Hepatocyte (in vitro differentiated cells): ENCODE data around the gene TMEM238. TPM values are rescaled to one million over a fixed set of nuclear protein-coding genes. Genes with fewer than 3 reads are reported as not detected.
A peak's percentile ranks its signal among the peaks of the same experiment; 100 is the strongest.
"Not testable (repeated sequence)": the region's sequence is repeated elsewhere in the genome, so short reads cannot be mapped to it uniquely, and the experiment has no call there.

ENCODE experiments used
- DNase-seq: peaks from one replicate; pipeline ENCODE4 v3.0.0-alpha.2; 2016; ENCODE audit warnings: low spot score
- H2AFZ ChIP-seq: fragments of 200-600 bp; sonication (generic); 2 replicates; pipeline ENCODE4 v1.6.0; 2016; ENCODE audit warnings: antibody characterized with exemption, mild to moderate bottlenecking
- H3K27ac ChIP-seq: fragments of 200-600 bp; sonication (generic); 2 replicates; pipeline ENCODE4 v1.5.1; 2016; ENCODE audit warnings: mild to moderate bottlenecking
- H3K27me3 ChIP-seq: fragments of 200-600 bp; sonication (generic); 2 replicates; pipeline ENCODE4 v1.6.1; 2016
- H3K36me3 ChIP-seq: fragments of 200-600 bp; sonication (generic); replicated peaks from 2 replicates; pipeline ENCODE4 v1.5.1; 2016; ENCODE audit warnings: low read depth; ENCODE audit not compliant: insufficient read depth
- H3K4me1 ChIP-seq: fragments of 200-600 bp; sonication (generic); 2 replicates; pipeline ENCODE4 v1.5.1; 2016; ENCODE audit warnings: mild to moderate bottlenecking, moderate library complexity; ENCODE audit not compliant: insufficient read depth
- H3K4me2 ChIP-seq: fragments of 200-600 bp; sonication (generic); 2 replicates; pipeline ENCODE4 v1.6.0; 2016
- H3K4me3 ChIP-seq: fragments of 200-600 bp; sonication (generic); 2 replicates; pipeline ENCODE4 v1.5.1; 2016; ENCODE audit warnings: mild to moderate bottlenecking
- H3K79me2 ChIP-seq: fragments of 200-600 bp; sonication (generic); 2 replicates; pipeline ENCODE4 v1.6.0; 2017; ENCODE audit warnings: mild to moderate bottlenecking
- H3K9me2 ChIP-seq: fragments of 200-600 bp; sonication (generic); replicated peaks from 2 replicates; pipeline ENCODE4 v1.6.0; 2017; ENCODE audit warnings: mild to moderate bottlenecking; ENCODE audit not compliant: insufficient read depth
- H3K9me3 ChIP-seq: fragments of 200-600 bp; sonication (generic); 2 replicates; pipeline ENCODE4 v1.5.1; 2016; ENCODE audit warnings: low read depth, mild to moderate bottlenecking
- H4K20me1 ChIP-seq: fragments of 200-600 bp; sonication (generic); 2 replicates; pipeline ENCODE4 v1.6.0; 2016; ENCODE audit warnings: mild to moderate bottlenecking; ENCODE audit not compliant: insufficient read depth, poor library complexity, severe bottlenecking
- EZH2 ChIP-seq: fragments of 200-600 bp; sonication (generic); IDR thresholded peaks from 2 replicates; pipeline ENCODE4 v1.6.1; 2016; ENCODE audit warnings: antibody characterized with exemption, mild to moderate bottlenecking, borderline replicate concordance
- WGBS: methylation state at CpG from one replicate; pipeline ENCODE4 v1.1.6; 2016; ENCODE audit warnings: low lambda C conversion rate; ENCODE audit errors: missing lambda C conversion rate; 5-methylcytosine and 5-hydroxymethylcytosine counted together
- polyA plus RNA-seq: library from polyadenylated mRNA; unstranded; fragments of >200 nt; fragmentation: Nextera tagmentation; extraction: Ambion mirVana; gene quantifications from 2 replicates; pipeline ENCODE4 v1.2.1, GENCODE V29; 2016
- total RNA-seq: library from RNA; depleted of rRNA; stranded (reverse); fragments of >200 nt; gene quantifications from 2 replicates; pipeline ENCODE4 v1.2.3, GENCODE V29; 2014

Gene TMEM238
- total and polyA plus RNA-seq, 2 experiments from 2014 or later, result 9.1 to 29.6 TPM

GRCh38 chr19:55333870-55334269 is 50.2 kb downstream of the TMEM238 start:
- Histone ChIP-seq H3K9me2 (no peaks in the 10 kb centered on the region), H3K4me1 (peaks cover 4% of the 10 kb centered on the region), H3K4me2 (no peak overlapping the region), H3K27ac (peak overlapping the region; percentile 91), H2AFZ (no peak overlapping the region), H3K4me3 (no peak overlapping the region), H3K36me3 (no peaks in the 10 kb centered on the region), H4K20me1 (no peaks in the 10 kb centered on the region), H3K27me3 (no peaks in the 10 kb centered on the region), H3K9me3 (no peaks in the 10 kb centered on the region), H3K79me2 (no peaks in the 10 kb centered on the region)
- WGBS, result 55% methylated on average over 11 of the region's 11 CpGs
- no peak for TF ChIP-seq EZH2
- DNase-seq, result peak; percentile 89

GRCh38 chr19:55329791-55330190 is 54.3 kb downstream of the TMEM238 start:
- not testable (repeated sequence) for H3K27ac ChIP-seq, H3K4me1 ChIP-seq, H3K27me3 ChIP-seq, DNase-seq, H2AFZ ChIP-seq, H3K4me3 ChIP-seq, H3K9me3 ChIP-seq, H3K79me2 ChIP-seq, H3K36me3 ChIP-seq, H3K4me2 ChIP-seq, H4K20me1 ChIP-seq, H3K9me2 ChIP-seq
- 95% methylated on average over 6 of the region's 6 CpGs for WGBS

Other genes starting within 250 kb of the TMEM238 start
- 9.6 and 11.5 TPM in 2 replicates for gene TNNT1, start 235.1 kb downstream of the TMEM238 start, total RNA-seq
- 32.1 and 86.4 TPM in 2 replicates for gene TNNT1, start 235.1 kb downstream of the TMEM238 start, polyA plus RNA-seq
- 1.4 and 2.9 TPM in 2 replicates for gene TNNI3, start 226.6 kb downstream of the TMEM238 start, total RNA-seq
- 1.4 and 1.6 TPM in 2 replicates for gene TNNI3, start 226.6 kb downstream of the TMEM238 start, polyA plus RNA-seq
- 0.17 and 1.9 TPM in 2 replicates for gene DNAAF3, start 217.7 kb downstream of the TMEM238 start, total RNA-seq
- gene DNAAF3, start 217.7 kb downstream of the TMEM238 start, polyA plus RNA-seq, result 3.8 and 4.9 TPM in 2 replicates
- gene SYT5, start 204.0 kb downstream of the TMEM238 start, total RNA-seq, result 0.60 and 1.4 TPM in 2 replicates
- 0.86 and 0.98 TPM in 2 replicates for gene SYT5, start 204.0 kb downstream of the TMEM238 start, polyA plus RNA-seq
- 30.9 and 31.5 TPM in 2 replicates for gene PTPRH, start 174.8 kb downstream of the TMEM238 start, total RNA-seq
- gene PTPRH, start 174.8 kb downstream of the TMEM238 start, polyA plus RNA-seq, result 7.2 and 7.3 TPM in 2 replicates
- 18.6 and 21.1 TPM in 2 replicates for gene TMEM86B, start 155.5 kb downstream of the TMEM238 start, total RNA-seq
- 48.6 and 62.3 TPM in 2 replicates for gene TMEM86B, start 155.5 kb downstream of the TMEM238 start, polyA plus RNA-seq
- 37.1 and 39.5 TPM in 2 replicates for gene PPP6R1, start 125.3 kb downstream of the TMEM238 start, total RNA-seq
- 76.0 and 79.3 TPM in 2 replicates for gene PPP6R1, start 125.3 kb downstream of the TMEM238 start, polyA plus RNA-seq
- 31.5 and 33.9 TPM in 2 replicates for gene HSPBP1, start 104.2 kb downstream of the TMEM238 start, total RNA-seq
- gene HSPBP1, start 104.2 kb downstream of the TMEM238 start, polyA plus RNA-seq, result 52.2 and 54.5 TPM in 2 replicates
- gene BRSK1, start 100.3 kb downstream of the TMEM238 start, total RNA-seq, result 3.3 and 13.2 TPM in 2 replicates
- gene BRSK1, start 100.3 kb downstream of the TMEM238 start, polyA plus RNA-seq, result 2.4 and 2.7 TPM in 2 replicates
- 10.6 and 25.4 TPM in 2 replicates for gene TMEM150B, start 59.0 kb downstream of the TMEM238 start, total RNA-seq
- 8.1 and 9.2 TPM in 2 replicates for gene TMEM150B, start 59.0 kb downstream of the TMEM238 start, polyA plus RNA-seq
- gene KMT5C, start 44.4 kb downstream of the TMEM238 start, total RNA-seq, result 13.6 and 22.8 TPM in 2 replicates
- gene KMT5C, start 44.4 kb downstream of the TMEM238 start, polyA plus RNA-seq, result 23.6 and 38.0 TPM in 2 replicates
- 0.20 and 0.50 TPM in 2 replicates for gene COX6B2, start 29.6 kb downstream of the TMEM238 start, total RNA-seq
- 4.5 and 7.8 TPM in 2 replicates for gene COX6B2, start 29.6 kb downstream of the TMEM238 start, polyA plus RNA-seq
- gene GARIN5B, start 21.0 kb downstream of the TMEM238 start, total RNA-seq, result not detected in 2 replicates
- gene GARIN5B, start 21.0 kb downstream of the TMEM238 start, polyA plus RNA-seq, result 0.18 TPM in 1 of 2 replicates, not detected in the other
- gene IL11, start 13.8 kb downstream of the TMEM238 start, total RNA-seq, result 1.4 and 4.4 TPM in 2 replicates
- gene IL11, start 13.8 kb downstream of the TMEM238 start, polyA plus RNA-seq, result 6.6 and 8.5 TPM in 2 replicates
- not detected in 2 replicates for gene TMEM190, start 7.5 kb downstream of the TMEM238 start, total RNA-seq
- gene TMEM190, start 7.5 kb downstream of the TMEM238 start, polyA plus RNA-seq, result 6.6 and 13.0 TPM in 2 replicates
- 604 and 984 TPM in 2 replicates for gene RPL28, start 1.6 kb upstream of the TMEM238 start, total RNA-seq
- 410 and 437 TPM in 2 replicates for gene RPL28, start 1.6 kb upstream of the TMEM238 start, polyA plus RNA-seq
- gene UBE2S, start 23.5 kb upstream of the TMEM238 start, total RNA-seq, result 18.5 and 20.4 TPM in 2 replicates
- gene UBE2S, start 23.5 kb upstream of the TMEM238 start, polyA plus RNA-seq, result 105 and 116 TPM in 2 replicates
- not detected in 2 replicates for gene SHISA7, start 59.0 kb upstream of the TMEM238 start, total RNA-seq
- gene SHISA7, start 59.0 kb upstream of the TMEM238 start, polyA plus RNA-seq, result not detected in 2 replicates
- gene ISOC2, start 77.3 kb upstream of the TMEM238 start, total RNA-seq, result 79.3 and 90.4 TPM in 2 replicates
- 64.2 and 72.2 TPM in 2 replicates for gene ISOC2, start 77.3 kb upstream of the TMEM238 start, polyA plus RNA-seq
- not detected in 2 replicates for gene C19orf85, start 80.5 kb upstream of the TMEM238 start, total RNA-seq
- not detected in 2 replicates for gene C19orf85, start 80.5 kb upstream of the TMEM238 start, polyA plus RNA-seq
- 2.2 and 4.7 TPM in 2 replicates for gene ZNF628, start 92.3 kb upstream of the TMEM238 start, total RNA-seq
- 1.0 and 1.2 TPM in 2 replicates for gene ZNF628, start 92.3 kb upstream of the TMEM238 start, polyA plus RNA-seq
- gene NAT14, start 100.9 kb upstream of the TMEM238 start, total RNA-seq, result 14.0 and 22.3 TPM in 2 replicates
- 40.3 and 43.6 TPM in 2 replicates for gene NAT14, start 100.9 kb upstream of the TMEM238 start, polyA plus RNA-seq
- gene SSC5D, start 104.1 kb upstream of the TMEM238 start, total RNA-seq, result 0.04 and 0.80 TPM in 2 replicates
- 3.2 and 5.1 TPM in 2 replicates for gene SSC5D, start 104.1 kb upstream of the TMEM238 start, polyA plus RNA-seq
- gene SBK2, start 152.8 kb upstream of the TMEM238 start, total RNA-seq, result 0.28 and 0.30 TPM in 2 replicates
- gene SBK2, start 152.8 kb upstream of the TMEM238 start, polyA plus RNA-seq, result 0.33 and 0.51 TPM in 2 replicates
- gene SBK3, start 161.3 kb upstream of the TMEM238 start, total RNA-seq, result 0.57 TPM in 1 of 2 replicates, not detected in the other
- gene SBK3, start 161.3 kb upstream of the TMEM238 start, polyA plus RNA-seq, result 0.92 TPM in 1 of 2 replicates, not detected in the other
- 4.1 and 5.1 TPM in 2 replicates for gene ZNF579, start 196.6 kb upstream of the TMEM238 start, total RNA-seq
- gene ZNF579, start 196.6 kb upstream of the TMEM238 start, polyA plus RNA-seq, result 14.8 and 21.7 TPM in 2 replicates
- gene FIZ1, start 215.2 kb upstream of the TMEM238 start, total RNA-seq, result 3.8 and 5.6 TPM in 2 replicates
- gene FIZ1, start 215.2 kb upstream of the TMEM238 start, polyA plus RNA-seq, result 14.0 and 16.4 TPM in 2 replicates
- gene ZNF524, start 216.0 kb upstream of the TMEM238 start, total RNA-seq, result 8.4 and 12.4 TPM in 2 replicates
- gene ZNF524, start 216.0 kb upstream of the TMEM238 start, polyA plus RNA-seq, result 18.5 and 19.5 TPM in 2 replicates
- 3.0 and 3.1 TPM in 2 replicates for gene ZNF865, start 221.4 kb upstream of the TMEM238 start, total RNA-seq
- 1.7 and 2.2 TPM in 2 replicates for gene ZNF865, start 221.4 kb upstream of the TMEM238 start, polyA plus RNA-seq
- 6.7 and 7.2 TPM in 2 replicates for gene ZNF784, start 240.3 kb upstream of the TMEM238 start, total RNA-seq
- 5.5 and 10.0 TPM in 2 replicates for gene ZNF784, start 240.3 kb upstream of the TMEM238 start, polyA plus RNA-seq